Uterus (tissue), 4 donors: ENCODE data around the gene CDK9. TPM values are rescaled to one million over a fixed set of nuclear protein-coding genes. Genes with fewer than 3 reads are reported as not detected.
"Not testable (repeated sequence)": the region's sequence is repeated elsewhere in the genome, so short reads cannot be mapped to it uniquely, and the experiment has no call there.

ENCODE experiments used
- DNase-seq, 2 donors: peaks; one replicate each; pipeline ENCODE4 v3.0.0-alpha.2; 2019 to 2020
- H3K27ac ChIP-seq, 2 donors: fragments of 200-600 bp; sonication (generic); 1 replicate in 1 of 2; 2 replicates in 1 of 2; pipeline ENCODE4 v1.5.1; 2016 to 2018
- H3K27me3 ChIP-seq, 2 donors: fragments of 200-600 bp; sonication (generic); one replicate each; pipeline ENCODE4 v1.5.1; 2018 to 2019; ENCODE audit warnings: control low read depth in 1 of 2
- H3K36me3 ChIP-seq, 2 donors: fragments of 200-600 bp; sonication (generic); one replicate each; pipeline ENCODE4 v1.5.1; 2019; ENCODE audit warnings: control low read depth in 1 of 2
- H3K4me1 ChIP-seq, 2 donors: fragments of 200-600 bp; sonication (generic); one replicate each; pipeline ENCODE4 v1.5.1; 2018 to 2019; ENCODE audit warnings: control low read depth in 1 of 2
- H3K4me3 ChIP-seq, 2 donors: fragments of 200-600 bp; sonication (generic); 1 replicate in 1 of 2; 2 replicates in 1 of 2; pipeline ENCODE4 v1.5.1; 2018 to 2019; ENCODE audit warnings: mild to moderate bottlenecking in 1 of 2
- H3K9me3 ChIP-seq, 2 donors: fragments of 200-600 bp; sonication (generic); one replicate each; pipeline ENCODE4 v1.5.1; 2019; ENCODE audit warnings: control low read depth in 1 of 2
- POLR2A ChIP-seq, 2 donors: fragments of 450-650 bp; IDR thresholded peaks; one replicate each; pipeline ENCODE4 v1.6.1; 2016; ENCODE audit warnings: antibody characterized with exemption in 2 of 2, mild to moderate bottlenecking in 1 of 2, moderate library complexity in 1 of 2
- intact Hi-C: fragments of 100-400 bp; cut with DNase I; formaldehyde crosslinking; loops from one replicate; pipeline ENCODE4 v1.15.1; 2023; ENCODE audit warnings: low total_unique reads
- total RNA-seq, 4 donors: library from RNA; depleted of rRNA in 3 of 4; stranded (reverse); fragments of >200 nt in 3 of 4; gene quantifications; one replicate each; pipeline versions ENCODE4 v1.1.0 to v1.2.4, GENCODE V29; 2014 to 2023
- TF ChIP-seq, protein P1 (sequence below), 4 experiments: fragments of 200-600 bp in 2 of 4; fragments of 450-650 bp in 2 of 4; sonication (generic) in 2 of 4; IDR thresholded peaks; one replicate each; pipeline ENCODE4 v1.5.1; 2016 to 2019; ENCODE audit warnings: antibody characterized with exemption in 4 of 4, mild to moderate bottlenecking in 2 of 4, moderate library complexity in 1 of 4
- donor health status: DM: yes; HTN: yes; CAD: no.

CDK9 gene
- total RNA-seq, 4 donors from 2014 or later, result 30.0 to 175 (median 77.4) TPM

DNA sequence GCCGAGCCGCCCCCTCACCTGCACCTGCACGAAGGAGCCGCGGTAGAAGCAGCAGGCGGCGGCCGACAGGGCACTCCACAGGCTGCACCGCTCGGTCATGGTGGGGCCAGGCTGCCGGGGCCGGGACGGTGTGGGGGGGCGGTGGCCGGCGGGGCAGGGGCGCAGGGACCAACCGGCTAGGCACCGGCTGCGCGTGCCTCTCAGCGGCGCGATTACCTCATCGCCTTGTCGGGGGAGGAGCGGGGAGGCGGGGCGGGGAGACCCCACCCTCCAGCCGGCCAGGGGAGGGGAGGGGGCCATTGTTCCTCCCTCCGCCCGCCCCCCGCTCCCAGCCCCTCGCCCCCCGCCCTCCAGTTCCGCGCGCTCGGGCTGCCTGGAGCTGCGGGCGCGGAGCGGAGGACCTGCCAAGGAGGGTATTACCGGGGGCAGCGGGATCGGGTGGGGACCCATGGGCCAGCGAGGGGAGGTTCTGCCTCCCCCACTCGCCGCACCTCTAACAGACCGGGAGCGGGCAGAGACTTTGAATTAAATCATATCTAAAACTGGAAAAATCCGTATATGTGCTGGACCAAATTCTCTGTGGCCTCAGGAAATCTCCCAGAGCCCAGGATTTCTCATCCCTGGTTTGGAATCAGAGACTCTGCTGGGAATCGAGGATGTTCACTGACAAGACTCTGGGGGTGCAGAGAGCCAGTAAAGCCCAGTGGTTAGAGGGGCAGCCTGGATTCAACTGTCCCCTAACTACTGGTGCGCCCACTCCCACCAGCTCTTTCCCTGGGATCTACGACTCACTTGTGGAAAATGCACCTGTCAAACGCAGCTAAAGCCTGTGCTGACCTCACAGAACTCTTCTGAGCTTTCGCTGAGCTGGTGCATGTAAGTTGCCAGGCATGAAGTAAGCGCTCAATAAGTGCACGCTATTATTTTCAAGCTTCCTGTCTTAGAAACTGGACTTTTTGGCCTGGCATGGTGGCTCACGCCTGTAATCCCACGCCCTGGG lies 30.5 kb upstream of the CDK9 start:
- intact Hi-C loops, result no loop called here
- no peak overlapping the region for H3K4me3 ChIP-seq
- H3K9me3 ChIP-seq, result no peaks in the 10 kb centered on the region
- peaks cover 0 to 9% of the 10 kb centered on the region in 2 donors for H3K4me1 ChIP-seq
- H3K27ac ChIP-seq, result peak overlapping the region; percentile 31 to 35
- TF ChIP-seq, protein P1, sequence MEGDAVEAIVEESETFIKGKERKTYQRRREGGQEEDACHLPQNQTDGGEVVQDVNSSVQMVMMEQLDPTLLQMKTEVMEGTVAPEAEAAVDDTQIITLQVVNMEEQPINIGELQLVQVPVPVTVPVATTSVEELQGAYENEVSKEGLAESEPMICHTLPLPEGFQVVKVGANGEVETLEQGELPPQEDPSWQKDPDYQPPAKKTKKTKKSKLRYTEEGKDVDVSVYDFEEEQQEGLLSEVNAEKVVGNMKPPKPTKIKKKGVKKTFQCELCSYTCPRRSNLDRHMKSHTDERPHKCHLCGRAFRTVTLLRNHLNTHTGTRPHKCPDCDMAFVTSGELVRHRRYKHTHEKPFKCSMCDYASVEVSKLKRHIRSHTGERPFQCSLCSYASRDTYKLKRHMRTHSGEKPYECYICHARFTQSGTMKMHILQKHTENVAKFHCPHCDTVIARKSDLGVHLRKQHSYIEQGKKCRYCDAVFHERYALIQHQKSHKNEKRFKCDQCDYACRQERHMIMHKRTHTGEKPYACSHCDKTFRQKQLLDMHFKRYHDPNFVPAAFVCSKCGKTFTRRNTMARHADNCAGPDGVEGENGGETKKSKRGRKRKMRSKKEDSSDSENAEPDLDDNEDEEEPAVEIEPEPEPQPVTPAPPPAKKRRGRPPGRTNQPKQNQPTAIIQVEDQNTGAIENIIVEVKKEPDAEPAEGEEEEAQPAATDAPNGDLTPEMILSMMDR (IDR thresholded peaks at IDR 0.05), result no peak
- no peak for TF ChIP-seq POLR2A (IDR thresholded peaks at IDR 0.05)
- peaks cover 0 to 8% of the 10 kb centered on the region in 2 donors for H3K27me3 ChIP-seq
- no peak for DNase-seq
- H3K36me3 ChIP-seq, result no peaks in the 10 kb centered on the region

DNA sequence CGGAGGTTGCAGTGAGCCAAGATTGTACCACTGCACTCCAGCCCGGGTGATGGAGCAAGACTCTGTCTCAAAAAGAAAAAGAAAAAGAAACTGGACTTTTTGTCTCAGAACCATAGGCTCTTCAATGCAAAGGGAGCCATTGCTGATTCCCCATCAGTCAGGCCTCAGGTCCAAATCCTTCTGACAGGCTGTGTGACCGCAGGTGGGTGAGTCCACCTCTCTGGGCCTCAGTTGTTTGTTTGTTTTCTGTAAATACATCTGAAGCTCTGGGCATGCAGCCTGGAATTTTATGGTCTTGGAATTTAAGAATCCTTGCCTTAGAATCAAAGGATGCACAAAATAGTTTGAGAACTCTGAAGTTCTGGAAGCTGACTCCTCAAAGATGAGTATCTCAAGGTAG lies 29.6 kb upstream of the CDK9 start:
- TF ChIP-seq POLR2A (IDR thresholded peaks at IDR 0.05), result no peak
- TF ChIP-seq, protein P1 (IDR thresholded peaks at IDR 0.05), result no peak
- Histone ChIP-seq H3K4me1 (peaks cover 0 to 9% of the 10 kb centered on the region in 2 donors), H3K9me3 (no peaks in the 10 kb centered on the region), H3K4me3 (no peak overlapping the region), H3K36me3 (no peaks in the 10 kb centered on the region), H3K27me3 (peaks cover 0 to 8% of the 10 kb centered on the region in 2 donors), H3K27ac (no peak overlapping the region)
- intact Hi-C loops, result no loop called here
- DNase-seq, result no peak

DNA sequence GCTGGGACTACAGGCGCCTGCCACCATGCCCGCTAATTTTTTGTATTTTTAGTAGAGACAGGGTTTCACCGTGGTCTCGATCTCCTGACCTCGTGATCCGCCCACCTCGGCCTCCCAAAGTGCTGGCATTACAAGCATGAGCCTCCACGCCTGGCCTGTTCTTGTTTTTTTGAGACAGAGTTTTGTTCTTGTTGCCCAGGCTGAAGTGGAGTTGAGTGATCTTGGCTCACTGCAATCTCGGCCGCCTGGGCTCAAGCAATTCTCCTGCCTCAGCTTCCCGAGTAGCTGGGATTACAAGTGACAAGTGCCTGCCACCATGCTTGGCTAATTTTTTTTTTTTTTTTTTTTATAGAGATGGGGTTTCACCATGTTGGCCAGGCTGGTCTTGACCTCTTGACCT lies 29.1 kb upstream of the CDK9 start:
- H3K27ac ChIP-seq, H3K4me1 ChIP-seq, H3K4me3 ChIP-seq, H3K27me3 ChIP-seq, H3K9me3 ChIP-seq, intact Hi-C loops, DNase-seq, H3K36me3 ChIP-seq: not testable (repeated sequence)

DNA sequence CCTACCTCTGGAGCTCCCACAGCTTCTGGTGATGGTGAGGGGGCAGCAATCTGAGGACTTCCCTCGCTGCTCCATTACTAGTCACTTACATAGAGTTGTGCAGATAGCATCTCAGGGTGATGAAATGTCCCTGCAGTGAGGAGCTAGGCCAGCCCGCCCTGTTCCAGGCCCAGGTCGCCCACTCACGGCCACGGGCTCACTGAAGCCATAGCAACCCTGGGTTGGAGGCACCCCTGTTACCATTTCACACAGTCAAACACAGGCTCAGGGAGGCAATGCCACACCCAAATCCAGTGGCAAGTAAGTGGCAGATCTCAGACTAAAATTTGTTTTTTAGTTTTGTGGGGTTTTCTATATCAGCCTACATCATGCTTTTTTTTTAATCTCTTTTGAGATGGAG lies 27.0 kb upstream of the CDK9 start:
- H3K27me3 ChIP-seq, result peaks cover 0 to 8% of the 10 kb centered on the region in 2 donors
- H3K4me3 ChIP-seq, result no peak overlapping the region
- TF ChIP-seq POLR2A (IDR thresholded peaks at IDR 0.05), result no peak
- TF ChIP-seq, protein P1 (IDR thresholded peaks at IDR 0.05), result no peak
- H3K27ac ChIP-seq, result no peak overlapping the region
- H3K9me3 ChIP-seq, result no peaks in the 10 kb centered on the region
- peaks cover 0 to 9% of the 10 kb centered on the region in 2 donors for H3K4me1 ChIP-seq
- H3K36me3 ChIP-seq, result no peaks in the 10 kb centered on the region
- DNase-seq, result no peak
- intact Hi-C loops, result no loop called here

DNA sequence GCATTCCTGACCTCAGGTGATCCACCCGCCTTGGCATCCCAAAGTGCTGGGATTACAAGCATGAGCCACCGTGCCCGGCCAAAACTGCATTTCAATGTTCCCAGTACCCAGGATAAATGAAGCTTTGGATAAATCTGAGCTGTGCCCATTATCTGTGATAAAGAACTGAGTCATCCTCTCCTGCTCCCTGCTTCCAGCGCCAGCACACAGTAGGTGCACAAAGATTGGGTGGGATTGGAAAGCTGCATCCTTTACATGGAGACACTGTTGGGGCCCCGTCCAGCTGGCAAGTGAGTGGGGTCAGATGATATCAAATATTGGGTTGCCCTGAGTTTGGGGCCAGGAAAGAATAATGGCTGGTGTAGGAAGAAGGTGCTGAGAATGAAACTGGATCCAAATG lies 24.8 kb upstream of the CDK9 start:
- no peak for DNase-seq
- H3K27me3 ChIP-seq, result no peaks in the 10 kb centered on the region
- no peaks in the 10 kb centered on the region for H3K36me3 ChIP-seq
- no peak overlapping the region for H3K4me3 ChIP-seq
- no peaks in the 10 kb centered on the region for H3K9me3 ChIP-seq
- peak overlapping the region in 1 of 2 donors; percentile 68 for H3K27ac ChIP-seq
- intact Hi-C loops, result no loop called here
- TF ChIP-seq, protein P1 (IDR thresholded peaks at IDR 0.05), result no peak
- TF ChIP-seq POLR2A (IDR thresholded peaks at IDR 0.05), result no peak
- no peaks in the 10 kb centered on the region for H3K4me1 ChIP-seq
